NCI-H2171 treated with DMSO at 0.1 percent for 48 hours (cell line): Measurements from ENCODE around the gene TLCD3B.

Experiments used
- DNase-seq: peaks from one replicate; lab custom pipeline; 2025; lab: John Stamatoyannopoulos, UW

The TLCD3B gene, protein sequence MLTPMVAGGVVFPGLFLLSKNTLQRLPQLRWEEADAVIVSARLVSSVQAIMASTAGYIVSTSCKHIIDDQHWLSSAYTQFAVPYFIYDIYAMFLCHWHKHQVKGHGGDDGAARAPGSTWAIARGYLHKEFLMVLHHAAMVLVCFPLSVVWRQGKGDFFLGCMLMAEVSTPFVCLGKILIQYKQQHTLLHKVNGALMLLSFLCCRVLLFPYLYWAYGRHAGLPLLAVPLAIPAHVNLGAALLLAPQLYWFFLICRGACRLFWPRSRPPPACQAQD

DNA sequence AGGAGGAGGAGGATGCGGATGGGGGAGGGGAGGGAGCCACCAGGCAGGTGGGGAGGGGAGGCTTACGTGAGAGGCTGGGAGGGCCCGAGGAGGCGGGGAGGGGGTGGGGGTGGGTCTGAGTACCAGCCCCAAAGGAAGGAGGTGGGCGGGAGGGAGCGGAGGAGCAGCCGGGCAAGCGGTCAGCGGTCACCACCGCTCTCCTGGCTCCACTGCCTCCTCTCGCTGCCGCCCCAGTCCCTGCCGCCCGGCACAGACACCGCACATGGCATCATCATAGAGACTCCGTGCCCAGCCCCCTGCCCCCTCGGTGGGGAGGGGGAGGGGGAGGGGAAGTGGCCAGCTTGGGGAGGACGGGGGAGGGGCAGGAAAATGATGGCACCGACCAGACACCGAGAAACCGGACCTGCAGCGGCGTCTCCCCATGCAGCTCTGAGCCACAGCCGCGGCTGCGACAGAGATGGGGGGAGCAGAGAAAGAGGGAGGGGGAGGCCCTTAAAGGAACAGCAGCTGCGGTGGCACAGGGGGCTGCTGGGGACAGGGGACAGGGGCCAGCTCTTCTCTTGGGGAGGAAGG is at the start of gene TLCD3B:
TLCD3B (minus strand) TSS at position 431 of the 573 bp plus-strand sequence. CDS start 744 bp downstream, outside the sequence.
- DNase-seq: peak; percentile 49

DNA sequence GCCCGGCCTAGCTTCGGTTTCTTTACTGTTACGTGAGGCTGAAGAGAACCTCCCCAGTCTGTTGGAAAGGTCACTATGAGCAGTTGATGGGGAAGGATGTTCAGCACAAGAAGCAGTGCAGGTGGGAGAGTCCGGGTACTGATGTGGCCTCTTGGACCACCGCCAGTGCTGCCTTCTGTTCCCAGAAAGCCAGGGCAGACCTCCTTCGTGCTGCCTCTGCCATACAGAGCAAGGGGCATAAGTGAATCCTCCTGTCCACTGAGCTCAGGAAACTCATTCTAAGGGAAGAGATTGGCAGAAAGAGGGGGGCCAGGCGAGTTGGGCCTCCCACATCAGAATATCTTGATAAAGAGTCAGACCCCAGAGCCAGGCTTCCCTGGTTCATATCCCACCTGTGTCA is 48.4 kb upstream of the TLCD3B start:
- peak; percentile 72 for DNase-seq

DNA sequence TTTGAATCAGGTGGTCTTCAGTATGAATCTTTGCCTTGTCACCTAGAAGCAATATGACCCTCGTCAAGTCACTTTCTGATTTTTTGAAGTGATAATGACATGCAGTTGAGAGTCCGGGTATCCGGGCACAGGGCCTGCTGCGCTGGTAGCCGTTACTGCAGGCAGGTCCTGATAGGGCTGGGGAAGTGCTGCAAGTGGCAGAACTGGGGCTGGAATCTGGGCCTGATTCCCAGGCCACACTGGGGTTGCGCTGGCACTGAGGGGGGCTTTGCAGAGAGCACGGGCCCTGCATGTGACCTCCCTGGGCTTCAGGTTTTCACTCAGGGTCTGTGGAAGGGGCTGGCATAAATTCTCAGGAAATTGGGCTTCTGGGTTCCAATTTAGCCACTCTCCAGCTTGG is 47.7 kb upstream of the TLCD3B start:
- no peak for DNase-seq

DNA sequence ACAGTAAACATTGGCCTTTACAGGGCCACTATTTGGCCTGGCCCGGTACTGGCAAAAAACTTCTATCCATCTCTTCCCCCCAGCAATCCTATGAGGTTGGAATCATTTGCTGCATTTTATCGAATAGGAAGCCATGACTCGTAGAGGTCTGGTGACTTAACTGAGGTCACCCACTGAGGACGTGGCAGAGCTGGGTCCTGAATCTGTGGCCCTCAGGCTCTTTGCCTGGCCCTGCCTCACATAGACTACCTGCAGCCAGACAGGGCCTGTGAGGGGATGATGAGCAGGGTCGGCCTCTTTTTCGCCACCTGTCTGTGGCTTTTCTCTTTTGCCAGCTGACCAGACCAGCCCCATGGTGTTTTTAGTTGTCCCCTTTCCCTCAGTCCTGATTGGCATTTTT is 46.6 kb upstream of the TLCD3B start:
- no peak for DNase-seq

DNA sequence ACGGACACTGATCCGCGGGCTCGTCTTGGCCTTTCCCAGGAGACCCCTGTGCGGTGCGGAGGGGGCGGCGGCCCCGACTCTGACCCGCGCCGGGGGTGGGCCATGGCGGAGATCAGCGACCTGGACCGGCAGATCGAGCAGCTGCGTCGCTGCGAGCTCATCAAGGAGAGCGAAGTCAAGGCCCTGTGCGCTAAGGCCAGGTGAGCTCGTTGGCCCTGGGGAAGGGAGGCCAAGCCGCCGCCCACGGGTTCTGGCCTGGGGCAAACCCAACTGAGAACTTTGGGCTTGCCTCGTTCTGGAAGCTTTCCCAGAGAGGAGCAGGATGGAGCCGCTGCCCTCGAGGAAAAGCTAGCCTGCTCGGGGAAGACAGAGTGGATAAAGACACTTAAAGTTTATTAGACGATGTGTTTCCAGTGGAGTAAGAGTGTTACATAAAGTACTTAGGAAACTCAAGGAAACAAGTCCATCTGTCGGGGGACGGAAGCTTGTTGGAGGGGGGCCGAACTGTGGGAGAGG is 45.3 kb upstream of the TLCD3B start:
- DNase-seq: no peak

DNA sequence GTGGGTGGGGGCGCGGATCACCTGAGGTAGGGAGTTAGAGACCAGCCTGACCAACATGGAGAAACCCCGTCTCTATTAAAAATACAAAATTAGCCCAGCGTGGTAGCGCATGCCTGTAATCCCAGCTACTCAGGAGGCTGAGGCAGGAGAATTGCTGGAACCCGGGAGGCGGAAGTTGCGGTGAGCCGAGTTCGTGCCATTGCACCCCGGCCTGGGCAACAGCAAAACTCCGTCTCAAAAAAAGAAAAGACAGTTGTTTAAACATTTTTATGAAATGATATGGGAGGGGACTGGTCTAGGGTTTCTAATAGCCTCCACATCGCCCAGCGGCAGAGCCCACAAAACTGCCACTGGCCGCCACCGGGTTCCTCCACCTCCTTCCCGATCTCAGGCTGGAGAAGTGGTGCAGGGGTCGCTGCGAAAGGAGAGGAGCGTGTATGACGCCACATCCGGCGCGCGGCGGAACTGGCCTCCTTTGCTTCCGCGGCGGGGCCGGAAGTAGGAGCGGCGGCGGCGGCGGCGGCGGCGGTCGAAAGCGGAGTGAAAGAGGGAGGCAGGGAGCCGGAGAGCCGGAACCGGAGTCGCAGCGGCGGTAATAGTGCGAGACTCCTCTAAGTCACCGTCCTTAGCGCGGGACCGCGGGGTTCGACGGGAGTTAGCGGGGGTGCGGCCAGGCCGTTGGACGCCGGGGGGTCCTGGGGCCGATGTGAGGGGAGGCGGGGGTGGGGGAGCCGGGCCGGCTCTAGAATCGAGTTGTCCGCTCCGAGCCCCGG is 44.6 kb upstream of the TLCD3B start, which contains the start of gene PPP4C:
PPP4C (plus strand) TSS at position 492 of the 773 bp plus-strand sequence. CDS start 384 bp downstream, outside the sequence.
- DNase-seq: peak; percentile 82

DNA sequence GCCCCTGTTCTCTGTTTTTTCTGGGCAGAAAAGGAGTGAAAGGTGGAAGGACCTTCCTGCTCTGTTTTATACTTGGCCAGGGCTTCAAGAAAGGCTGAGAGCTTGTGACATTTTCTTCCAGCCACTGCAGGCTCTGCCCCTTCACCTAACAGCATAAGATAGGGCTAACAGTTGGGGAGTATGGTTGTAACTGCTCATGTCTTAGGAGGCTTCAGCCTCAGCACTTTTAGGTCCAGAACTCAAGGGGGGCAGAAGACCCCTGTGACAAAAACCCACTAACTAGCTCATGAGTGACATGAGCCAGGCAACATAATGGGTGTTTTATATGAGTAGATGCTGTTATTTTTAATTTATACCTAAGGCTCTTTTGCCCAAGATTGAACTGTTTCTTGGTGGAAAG is 39.4 kb upstream of the TLCD3B start:
- DNase-seq: no peak

DNA sequence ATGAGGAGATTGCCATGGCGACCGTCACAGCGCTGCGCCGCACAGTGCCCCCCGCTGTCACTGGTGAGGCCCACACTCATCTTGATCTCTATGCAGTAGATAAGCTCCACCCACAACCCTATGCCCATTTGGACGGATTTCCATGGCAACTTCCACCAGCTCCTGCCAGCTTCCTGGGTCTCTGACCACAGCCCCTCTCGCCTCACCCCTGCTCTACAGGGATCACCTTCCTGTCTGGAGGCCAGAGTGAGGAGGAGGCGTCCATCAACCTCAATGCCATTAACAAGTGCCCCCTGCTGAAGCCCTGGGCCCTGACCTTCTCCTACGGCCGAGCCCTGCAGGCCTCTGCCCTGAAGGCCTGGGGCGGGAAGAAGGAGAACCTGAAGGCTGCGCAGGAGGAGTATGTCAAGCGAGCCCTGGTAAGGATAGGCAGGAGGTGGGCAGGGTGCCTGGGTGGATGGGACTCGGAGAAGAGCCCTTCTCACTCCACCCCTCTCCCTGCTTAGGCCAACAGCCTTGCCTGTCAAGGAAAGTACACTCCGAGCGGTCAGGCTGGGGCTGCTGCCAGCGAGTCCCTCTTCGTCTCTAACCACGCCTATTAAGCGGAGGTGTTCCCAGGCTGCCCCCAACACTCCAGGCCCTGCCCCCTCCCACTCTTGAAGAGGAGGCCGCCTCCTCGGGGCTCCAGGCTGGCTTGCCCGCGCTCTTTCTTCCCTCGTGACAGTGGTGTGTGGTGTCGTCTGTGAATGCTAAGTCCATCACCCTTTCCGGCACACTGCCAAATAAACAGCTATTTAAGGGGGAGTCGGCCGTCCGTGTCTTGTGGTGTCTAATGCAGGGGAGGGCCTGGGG is 38.8 kb upstream of the TLCD3B start:
- no peak for DNase-seq

DNA sequence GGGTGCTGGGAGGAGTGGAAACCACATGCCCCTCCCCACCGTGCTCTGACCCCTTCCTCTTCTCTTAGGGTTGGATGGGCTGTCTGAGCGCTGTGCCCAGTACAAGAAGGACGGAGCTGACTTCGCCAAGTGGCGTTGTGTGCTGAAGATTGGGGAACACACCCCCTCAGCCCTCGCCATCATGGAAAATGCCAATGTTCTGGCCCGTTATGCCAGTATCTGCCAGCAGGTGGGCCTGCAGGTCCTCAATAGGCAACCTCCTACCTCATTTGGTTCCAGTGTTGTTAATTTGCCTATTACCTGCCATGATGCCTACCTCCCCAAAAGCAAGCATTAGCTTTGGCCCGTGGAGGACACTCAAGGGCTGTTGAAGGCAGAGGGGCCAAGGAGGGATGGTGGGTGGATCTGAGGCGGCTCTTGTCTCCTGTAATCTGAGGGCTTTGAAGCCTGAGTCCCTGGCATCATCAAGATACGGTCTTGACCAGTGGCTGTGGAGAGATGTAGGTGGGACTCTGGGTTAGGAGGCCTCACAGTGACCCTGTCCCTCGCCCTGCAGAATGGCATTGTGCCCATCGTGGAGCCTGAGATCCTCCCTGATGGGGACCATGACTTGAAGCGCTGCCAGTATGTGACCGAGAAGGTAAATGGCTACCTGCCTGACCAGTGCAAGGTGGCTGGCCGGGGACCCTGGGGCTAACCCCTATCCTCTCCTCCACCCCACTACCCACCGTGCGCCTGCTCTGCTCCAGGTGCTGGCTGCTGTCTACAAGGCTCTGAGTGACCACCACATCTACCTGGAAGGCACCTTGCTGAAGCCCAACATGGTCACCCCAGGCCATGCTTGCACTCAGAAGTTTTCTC is 37.9 kb upstream of the TLCD3B start:
- DNase-seq: no peak

DNA sequence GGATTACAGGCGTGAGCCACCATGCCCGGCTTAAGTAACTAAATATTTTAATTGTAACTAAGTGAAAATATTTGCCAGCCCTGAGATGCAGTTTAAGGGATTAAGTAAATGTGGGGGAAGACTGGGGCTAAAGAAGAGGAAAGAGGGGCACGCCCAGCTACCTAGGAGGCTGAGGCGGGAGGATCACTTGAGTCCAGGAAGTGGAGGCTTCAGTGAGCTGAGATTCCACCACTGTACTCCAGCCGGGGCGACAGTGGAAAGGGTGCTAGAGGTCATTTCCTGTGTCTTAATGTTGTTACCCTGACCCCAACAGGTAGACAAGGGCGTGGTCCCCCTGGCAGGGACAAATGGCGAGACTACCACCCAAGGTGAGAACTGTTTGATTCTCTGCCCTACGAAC is 37.3 kb upstream of the TLCD3B start:
- no peak for DNase-seq

DNA sequence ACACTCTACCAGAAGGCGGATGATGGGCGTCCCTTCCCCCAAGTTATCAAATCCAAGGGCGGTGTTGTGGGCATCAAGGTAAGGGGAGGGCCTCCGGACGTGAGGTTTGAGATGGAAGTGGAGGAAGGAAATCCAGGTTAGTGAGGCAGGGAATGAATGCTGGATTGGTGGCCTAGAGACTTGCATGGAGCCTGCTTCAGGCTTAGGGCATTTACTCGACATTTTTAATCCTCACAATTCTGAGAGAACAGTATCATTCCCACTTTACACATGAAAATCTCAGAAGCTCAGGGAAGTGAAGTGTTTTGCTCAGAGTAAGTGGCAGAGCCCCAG is 36.5 kb upstream of the TLCD3B start:
- DNase-seq: no peak

DNA sequence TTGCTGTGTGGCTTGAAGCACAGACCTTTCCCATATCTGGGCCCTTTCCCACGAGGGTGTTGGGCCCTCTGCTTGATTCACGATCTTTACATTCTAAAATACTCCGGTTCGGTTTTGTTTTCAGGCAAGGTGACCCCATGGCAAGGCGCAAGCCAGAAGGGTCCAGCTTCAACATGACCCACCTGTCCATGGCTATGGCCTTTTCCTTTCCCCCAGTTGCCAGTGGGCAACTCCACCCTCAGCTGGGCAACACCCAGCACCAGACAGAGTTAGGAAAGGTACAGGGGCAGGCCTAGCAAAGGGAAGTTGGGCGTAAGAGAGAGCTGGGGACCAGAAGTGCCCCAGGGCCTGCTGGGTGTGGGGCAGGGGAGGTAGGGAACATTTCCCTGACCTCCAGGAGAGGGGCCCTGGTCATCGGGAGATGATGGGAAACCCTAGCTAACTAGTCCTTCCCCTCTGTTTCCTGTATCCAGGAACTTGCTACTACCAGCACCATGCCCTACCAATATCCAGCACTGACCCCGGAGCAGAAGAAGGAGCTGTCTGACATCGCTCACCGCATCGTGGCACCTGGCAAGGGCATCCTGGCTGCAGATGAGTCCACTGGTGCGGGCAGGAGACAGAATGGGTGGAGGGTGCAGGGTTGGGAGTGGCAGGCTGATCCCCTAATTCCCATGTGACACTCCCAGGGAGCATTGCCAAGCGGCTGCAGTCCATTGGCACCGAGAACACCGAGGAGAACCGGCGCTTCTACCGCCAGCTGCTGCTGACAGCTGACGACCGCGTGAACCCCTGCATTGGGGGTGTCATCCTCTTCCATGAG is 35.9 kb upstream of the TLCD3B start:
- DNase-seq: no peak

DNA sequence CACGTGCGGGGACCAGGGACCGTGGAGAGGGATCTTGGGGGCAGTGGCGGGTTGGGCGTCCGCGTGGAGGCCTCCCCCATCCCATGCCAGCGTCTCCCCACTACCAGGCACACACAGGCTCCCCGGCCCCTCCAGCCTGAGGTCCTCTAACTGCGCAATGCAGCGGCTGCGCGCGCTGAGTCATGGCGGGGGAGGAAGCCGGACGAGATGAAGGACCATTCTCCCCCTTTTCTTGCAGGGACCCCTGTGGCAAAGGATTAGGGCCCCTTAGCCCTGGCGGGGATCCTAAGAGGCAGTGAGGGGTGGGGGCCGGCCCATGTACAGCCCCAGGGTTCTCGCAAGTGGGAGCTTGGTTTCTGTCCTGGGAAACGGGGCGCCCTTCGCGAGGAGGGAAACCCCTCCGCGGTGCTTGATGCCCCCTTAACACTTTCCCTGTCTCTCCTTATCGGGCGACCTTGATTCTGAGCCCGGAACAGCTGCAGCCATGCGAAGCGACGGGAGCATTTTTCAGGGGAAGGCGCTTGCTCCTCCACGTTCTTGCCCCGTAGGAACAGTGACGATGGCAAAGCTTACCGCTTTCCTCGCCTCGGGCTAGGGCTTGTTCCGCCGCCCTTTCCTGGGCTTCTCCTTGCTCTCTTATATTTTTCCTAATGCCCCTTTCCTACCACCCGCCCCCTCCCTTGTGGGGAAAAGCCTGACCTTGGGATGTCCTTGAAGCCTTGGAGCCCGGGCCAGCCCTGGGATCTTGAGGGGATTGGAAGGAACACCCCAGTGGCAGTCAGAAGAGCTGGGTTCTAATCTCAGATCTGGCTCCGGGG is 35.1 kb upstream of the TLCD3B start:
- DNase-seq: no peak

DNA sequence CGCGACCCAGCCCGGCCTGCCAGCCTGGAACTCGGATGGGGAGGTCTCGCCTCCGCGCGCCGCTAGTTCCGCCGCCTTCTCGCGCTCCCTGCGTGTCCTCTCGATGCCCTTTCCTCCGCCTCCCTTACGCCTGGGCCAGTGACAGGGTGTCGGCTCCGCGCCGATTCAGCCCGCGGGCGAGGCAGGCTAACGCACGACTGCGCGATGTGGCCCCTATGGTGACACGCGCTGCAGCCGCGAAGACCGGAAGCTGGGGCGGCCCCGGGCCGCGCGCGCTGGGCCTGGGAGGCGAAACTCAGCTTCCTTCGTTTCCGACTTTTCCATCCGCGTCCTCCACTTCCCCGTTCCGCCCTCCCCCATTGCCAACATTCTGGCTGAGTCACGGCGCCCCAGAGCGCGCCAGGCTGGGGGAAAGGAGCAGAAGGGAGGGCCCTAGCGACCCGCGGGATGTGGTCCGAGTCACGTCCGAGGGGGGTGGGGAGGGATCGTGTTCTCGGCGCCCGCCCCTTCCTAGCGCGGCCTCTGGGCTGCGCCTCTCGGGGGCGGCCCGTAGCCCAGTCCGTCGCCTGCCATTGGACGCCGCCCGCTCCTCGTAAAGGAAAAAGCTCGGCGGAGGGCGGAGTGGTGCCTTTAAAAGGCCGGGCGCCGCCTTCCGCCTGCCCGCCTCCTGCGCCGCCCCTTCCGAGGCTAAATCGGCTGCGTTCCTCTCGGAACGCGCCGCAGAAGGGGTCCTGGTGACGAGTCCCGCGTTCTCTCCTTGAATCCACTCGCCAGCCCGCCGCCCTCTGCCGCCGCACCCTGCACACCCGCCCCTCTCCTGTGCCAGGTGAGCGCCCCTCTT is 34.3 kb upstream of the TLCD3B start, which contains the start of gene ALDOA:
ALDOA (plus strand) TSS at position 659 of the 841 bp plus-strand sequence. CDS start 1,138 bp downstream, outside the sequence.
- DNase-seq: peak; percentile 95

DNA sequence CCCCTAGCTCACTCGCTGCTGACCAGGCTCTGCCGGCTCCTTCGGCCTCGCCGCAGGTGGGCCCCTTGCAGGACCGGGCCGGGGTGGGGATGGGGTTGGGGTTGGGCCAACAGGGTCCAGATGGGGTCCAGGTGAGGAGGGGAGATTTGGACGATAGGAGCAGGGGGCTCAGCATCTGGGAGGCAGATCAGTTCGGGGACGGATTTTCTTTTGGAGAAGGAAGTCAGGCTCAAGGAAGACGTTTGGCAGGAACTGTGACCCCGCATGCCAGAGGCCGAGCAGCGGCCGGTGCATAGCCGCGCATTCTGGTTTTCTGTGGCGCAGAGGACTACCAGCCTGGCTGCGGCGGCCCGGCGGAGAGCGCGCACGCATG is 33.6 kb upstream of the TLCD3B start:
- DNase-seq: no peak

DNA sequence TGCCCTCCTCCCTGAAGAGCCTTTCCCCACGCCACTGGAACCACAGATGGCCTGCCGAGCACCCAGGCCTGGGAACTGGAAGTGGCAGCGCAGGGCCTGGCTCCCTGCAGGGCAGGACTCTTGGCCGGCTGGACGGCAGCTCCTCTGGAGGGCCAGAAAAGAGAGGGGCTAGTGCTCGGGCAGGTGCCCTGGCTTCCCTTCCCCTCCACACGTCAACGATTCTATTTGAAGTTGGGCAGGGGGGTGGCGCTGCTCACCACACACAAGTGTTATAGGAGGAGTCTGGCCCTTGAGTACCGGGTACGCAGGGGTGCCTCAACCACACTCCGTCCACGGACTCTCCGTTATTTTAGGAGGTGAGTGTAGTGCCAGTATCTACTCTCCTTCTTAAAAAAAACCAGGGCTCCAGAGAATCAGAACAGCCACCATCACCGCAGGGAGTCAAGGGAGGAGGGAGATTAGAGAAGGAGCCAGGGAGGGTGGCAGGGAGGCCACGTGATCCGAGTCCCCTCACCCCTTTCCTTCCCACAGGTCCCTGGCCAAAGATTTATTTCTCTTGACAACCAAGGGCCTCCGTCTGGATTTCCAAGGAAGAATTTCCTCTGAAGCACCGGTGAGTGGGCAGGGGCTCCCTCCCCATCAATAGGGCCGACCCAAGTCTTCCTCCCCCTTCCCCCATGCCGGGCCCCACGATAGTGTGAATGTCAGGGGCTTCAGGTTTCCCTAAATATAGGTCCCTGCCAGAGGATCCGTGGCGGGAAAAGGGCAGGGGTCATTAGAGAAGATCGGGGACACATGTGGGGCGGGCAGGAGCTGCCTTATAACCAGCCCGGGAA is 33.0 kb upstream of the TLCD3B start:
- peak; percentile 79 for DNase-seq

DNA sequence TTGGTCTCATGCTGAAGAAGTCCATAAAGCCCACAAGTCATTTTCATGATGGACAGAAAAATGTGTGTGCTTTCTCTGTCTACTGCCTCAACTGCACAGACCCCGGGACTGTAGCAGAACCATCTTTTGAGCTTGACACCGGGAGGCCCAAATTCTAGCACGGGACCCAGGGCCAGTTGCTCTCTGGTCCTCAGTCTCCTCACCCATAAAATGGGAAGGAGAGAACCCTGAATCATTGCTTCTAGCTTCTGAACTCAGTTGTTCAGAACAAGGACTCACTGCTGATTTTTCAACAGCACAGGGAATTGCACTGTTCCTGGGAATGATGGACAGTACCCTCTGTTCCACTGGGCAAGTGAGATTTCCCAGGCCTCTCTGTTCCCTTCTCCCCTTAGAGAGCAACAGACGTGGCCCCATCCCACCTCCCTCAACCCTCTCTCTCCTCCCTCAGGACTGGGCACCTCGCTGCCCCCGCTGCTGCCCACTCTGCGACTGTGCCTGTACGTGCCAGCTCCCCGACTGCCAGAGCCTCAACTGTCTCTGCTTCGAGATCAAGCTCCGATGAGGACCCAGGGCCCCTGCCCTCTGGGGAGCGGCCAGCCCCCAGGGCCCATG is 32.3 kb upstream of the TLCD3B start:
- DNase-seq: no peak
